ENCODE results near the gene ZSCAN21.

The ZSCAN21 gene

GRCh38 chr7:100101016-100101862 is 51.7 kb downstream of the ZSCAN21 start, which contains the start of the genes AP4M1 and MCM7:
TSS of gene AP4M1 (plus strand) at chr7:100101643. CDS start at chr7:100101715, 72 bp downstream.
TSS of gene MCM7 (minus strand) at chr7:100101397. CDS start at chr7:100101294, 103 bp downstream.
- DNase-seq: peak; percentile 97

DNA sequence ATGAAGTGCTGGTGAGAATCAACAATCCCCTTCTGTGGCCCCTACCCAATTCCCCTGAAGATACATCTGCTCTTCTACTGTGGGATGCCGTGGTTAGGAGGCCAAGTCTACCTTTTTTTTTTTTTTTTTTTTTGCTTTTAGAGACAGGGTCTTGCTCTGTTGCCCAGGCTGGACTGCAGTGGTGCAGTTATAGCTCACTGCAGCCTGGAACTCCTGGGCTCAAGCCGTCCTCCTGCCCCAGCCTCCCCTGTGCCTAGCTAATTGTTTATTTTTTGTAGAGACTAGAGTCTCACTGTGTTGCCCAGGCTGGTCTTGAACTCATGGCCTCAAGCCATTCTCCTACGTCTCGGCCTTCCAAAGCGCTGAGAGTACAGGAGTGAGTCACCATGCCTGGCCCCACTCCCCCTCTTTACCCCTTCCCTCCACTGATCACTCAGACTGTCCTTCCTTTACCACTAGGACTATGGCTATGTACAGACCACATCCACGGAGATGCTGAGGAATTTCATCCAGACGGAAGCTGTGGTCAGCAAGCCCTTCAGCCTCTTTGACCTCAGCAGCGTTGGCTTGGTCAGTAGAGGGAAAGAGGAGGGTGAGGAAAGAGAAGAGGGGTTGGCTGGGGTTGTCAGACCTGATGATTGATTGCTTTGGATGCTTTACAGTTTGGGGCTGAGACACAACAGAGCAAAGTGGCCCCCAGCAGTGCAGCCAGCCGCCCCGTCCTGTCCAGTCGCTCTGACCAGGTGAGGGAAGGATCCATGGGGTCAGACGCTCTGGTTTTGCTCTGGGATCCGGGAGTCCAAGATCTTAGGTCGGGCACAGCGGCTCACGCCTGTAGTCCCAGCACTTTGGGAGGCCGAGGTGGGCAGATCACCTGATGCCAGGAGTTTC is 53.6 kb downstream of the ZSCAN21 start:
- DNase-seq: no peak

- no peak for DNase-seq
Observed at GRCh38 chr7:100105534-100105933, 56.0 kb downstream of the ZSCAN21 start.

- no peak for DNase-seq
Observed at GRCh38 chr7:100106633-100107032, 57.1 kb downstream of the ZSCAN21 start.

DNA sequence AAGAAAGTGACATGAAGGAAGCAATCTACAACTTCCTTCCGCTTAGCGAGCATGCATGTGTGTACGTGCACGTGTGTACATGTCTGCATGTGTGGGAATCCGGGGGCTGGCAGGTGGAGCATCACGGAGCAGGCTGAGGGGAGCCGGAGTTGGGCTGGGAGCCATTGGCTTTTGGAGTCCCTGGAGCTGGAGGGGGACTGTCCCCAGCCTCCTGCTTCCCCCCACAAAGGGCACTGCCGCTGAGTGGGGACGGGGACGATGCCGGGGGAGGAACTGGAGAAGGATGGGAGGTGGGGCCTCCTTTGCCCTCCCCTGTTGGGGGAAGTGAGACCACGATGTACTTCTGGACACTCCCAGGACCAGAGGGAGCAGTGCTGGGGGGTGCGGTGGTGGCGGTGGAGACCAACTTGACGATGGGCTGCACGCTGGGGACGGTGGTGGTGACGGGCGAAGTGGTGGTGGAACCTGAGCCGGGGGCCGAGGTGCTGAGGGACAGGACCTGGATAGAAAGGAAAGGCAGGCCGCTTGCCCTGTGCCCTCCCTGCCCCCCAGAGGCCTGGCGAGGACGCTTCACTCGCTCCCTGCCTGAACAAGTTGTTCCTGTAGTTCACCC is 57.7 kb downstream of the ZSCAN21 start:
- no peak for DNase-seq

- DNase-seq: no peak
Observed at GRCh38 chr7:100107890-100108289, 58.3 kb downstream of the ZSCAN21 start.

GRCh38 chr7:100109521-100110163 is 60.1 kb downstream of the ZSCAN21 start:
- DNase-seq: no peak

- DNase-seq: no peak
Observed at GRCh38 chr7:100111156-100111555, 61.6 kb downstream of the ZSCAN21 start.

- DNase-seq: no peak
Observed at GRCh38 chr7:100111914-100112313, 62.3 kb downstream of the ZSCAN21 start.
